HG03565 (cell line): ENCODE measurements around the gene INTS7.

Source experiments
- ATAC-seq: cut with Tn5 transposase; IDR thresholded peaks from one replicate; pipeline ENCODE4 v1.9.1; 2021; ENCODE audit warnings: mild to moderate bottlenecking, moderate library complexity; ENCODE audit not compliant: unreplicated experiment

The INTS7 gene

DNA sequence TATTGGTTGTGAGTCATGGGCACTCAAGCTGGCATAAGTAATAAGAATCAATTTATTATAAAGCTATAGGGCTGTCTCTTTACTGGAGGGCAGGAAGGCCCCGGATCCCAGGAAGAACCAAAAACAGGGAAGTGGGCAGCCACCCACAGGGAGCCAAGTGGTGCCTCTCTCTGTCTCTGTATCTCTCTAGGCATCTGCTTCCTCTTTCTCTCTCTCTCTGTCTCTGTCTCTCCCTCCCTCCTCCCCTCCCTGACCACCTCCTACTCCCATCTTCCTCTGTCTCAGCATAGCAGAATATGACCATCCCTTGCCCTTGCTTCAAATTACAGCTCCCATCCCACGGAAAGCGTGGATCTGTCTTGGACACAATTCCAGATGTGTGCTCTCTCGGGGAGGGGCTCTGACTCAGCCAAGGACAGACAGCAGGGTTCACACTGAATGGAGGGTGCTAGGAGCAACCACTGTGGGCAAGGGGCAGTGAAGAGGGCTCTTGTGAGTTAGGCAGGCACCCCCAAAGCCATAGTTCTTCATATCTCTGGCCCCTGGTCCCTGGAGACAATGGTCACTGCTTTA is 124.4 kb downstream of the INTS7 start:
- no peak for ATAC-seq

DNA sequence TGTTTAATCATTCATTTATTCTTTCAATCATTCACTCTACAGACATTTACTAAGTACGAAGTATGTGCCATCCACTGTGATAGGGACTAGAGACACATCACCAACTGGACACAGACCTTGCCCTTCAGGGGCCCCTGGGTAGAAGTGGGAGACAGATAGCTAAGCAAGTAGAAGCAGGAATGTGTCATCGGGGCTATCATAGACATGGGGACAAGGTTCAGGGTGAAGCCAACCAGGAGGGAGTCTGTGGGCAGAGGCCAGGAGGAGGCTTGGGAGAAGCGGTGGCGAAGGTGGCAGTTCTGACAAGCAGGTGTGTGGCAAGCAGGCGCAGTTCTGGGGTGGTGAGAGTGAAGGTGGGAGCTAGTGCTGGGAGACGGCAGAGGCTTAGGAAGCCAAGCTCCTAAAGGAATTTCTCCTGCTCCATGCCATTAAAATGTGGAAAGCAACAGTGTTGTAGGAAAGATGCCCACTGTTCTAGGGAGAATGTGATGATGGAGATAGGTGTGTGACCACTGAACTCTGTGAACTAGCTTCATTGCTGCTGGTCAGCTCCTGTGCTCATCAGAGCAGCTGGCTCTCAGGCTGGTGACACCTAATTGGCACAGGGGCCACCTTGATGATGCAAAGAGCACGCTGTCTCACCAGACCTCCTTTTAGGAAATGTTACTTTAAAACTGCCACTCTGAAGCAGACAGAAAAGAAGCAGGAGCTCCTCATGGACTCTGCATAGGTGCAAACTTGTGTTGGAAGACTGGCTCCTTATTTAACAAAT is 125.1 kb downstream of the INTS7 start:
- ATAC-seq: no peak

DNA sequence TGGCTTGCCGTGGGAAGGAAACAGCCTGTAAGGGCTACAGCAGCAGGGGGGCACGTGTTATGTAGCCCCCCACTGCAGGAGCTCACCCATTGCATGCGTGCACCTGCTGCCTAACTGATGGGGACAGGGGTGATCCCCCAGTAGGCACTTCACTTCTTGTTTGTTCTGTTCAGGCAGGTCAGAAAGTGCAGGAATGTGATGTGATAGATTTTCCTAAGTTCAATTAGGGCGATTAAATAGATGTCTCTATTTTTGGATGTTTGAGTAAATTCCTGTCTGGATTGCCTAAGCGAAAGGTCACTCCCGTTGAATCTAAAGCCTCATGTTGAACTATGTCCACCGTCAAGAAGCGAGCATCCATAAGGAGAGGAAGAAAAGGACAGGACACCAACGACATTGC is 126.0 kb downstream of the INTS7 start:
- no peak for ATAC-seq

DNA sequence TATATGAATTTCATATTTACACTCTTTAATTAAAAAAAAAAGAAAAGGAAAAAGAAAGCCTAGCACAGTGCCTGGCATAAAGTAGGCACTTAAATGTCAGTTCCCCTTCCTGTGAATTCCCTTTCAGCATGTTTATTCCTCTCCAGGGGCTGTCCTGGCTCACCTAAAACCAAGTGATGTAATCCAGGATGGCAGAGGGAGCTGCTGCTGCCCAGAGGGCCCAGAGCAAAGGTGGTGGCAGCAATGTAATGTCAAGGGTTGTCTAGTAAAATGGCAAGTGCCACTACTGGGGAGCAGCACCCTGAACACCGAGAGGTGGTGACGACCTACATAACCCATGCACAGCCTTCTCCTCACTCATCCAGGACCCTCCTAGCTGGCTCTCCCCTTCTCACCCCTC is 126.4 kb downstream of the INTS7 start:
- no peak for ATAC-seq

DNA sequence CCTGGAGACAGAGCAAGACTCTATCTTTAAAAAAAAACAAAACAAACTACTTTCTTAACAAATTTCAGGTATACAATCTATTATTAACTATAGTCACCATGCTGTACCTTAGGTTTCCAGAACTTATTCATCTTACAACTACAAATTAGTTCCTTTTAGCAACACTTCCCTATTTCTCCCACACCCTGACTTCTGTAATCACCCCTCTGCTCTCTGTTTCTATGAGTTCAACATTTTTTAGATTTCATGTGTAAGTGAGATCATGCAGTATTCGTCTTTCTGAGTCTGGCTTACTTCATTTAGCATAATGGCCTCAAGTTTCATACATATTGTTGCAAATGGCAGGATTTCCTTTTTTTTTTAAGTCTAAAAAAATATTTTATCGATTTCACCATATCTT is 126.9 kb downstream of the INTS7 start:
- peak; percentile 68 for ATAC-seq

DNA sequence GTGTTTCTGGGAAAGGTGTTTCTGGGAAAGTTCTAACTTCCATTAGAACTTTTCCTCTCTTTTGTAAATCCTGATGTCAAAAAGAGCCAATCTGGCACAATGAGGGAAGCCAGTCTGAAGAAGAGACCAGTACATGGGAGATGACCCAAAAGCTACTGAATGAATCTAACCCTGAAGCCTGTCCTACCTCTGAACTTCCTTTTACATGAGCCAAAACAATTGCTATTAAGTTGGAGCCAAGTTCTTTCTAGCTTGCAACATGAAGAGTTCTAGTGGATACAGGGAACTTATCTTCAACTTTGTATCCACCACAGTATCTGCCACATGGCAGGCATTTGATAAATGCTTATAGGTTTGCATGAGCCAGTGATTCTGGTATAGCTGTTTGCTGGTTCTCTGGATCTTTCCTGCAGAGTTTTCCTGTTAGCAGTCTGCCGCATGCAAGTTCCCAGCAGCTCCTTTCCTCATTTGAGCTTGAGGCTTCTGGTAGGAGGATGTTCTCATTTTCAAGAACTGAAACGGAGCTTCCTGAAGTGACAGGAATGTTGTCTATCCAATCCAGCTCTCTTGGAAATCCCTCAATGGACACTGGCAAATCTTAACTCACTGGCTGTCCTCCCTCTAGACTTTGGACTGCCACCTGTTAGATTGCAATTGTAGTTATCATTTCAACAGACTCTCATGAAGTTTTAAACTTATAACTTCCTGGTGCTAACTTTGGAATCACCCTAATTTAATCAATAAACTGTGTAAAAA is 131.7 kb downstream of the INTS7 start:
- no peak for ATAC-seq

DNA sequence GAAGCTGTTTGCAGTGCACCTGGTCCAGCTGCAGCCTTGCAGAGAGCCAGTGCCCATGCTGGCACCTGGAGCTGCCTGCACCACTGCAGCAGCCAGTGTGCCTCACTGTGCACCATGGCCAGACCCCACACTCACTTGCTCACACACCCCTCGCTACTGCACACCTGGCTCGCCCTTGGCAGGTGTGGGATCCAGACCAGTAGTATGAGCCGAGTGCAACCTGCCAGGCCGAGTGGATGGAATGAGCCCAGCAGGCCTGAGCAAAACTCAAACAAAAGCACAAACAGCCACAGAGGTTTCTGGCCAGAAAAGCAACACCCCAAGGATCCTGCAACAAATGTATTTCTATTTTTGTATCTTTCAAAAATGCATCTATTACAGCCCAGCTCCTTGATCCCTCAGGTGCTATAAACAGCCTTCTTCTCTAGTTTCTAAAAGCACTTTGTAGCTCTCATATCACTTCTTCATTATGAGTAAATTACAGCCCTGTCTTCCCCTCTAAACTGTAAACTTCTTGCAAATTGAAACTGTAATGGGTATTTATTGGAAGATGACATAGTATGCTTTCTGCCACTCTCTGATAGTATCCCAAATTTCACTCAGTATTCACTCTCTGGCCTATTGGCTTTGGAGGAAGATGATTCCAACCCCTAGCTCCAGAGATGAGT is 132.6 kb downstream of the INTS7 start:
- ATAC-seq: no peak

DNA sequence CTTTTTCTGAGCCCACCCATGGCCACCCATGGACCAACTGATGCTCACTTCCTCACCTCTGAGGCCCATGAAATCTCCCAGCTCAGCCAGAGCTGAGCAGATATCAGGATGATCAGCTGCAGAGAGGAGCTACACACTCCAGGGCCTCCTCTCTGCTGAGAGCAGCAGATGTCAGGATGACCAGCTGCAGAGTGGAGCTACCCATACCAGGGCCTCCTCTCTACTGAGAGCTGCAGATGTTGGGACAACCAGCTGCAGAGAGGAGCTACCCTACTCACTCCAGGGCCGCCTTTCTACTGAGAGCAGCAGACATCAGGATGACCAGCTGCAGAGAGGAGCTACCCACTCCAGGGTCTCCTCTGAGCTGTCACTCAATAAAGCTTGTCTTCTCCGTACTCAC is 133.4 kb downstream of the INTS7 start:
- ATAC-seq: no peak

DNA sequence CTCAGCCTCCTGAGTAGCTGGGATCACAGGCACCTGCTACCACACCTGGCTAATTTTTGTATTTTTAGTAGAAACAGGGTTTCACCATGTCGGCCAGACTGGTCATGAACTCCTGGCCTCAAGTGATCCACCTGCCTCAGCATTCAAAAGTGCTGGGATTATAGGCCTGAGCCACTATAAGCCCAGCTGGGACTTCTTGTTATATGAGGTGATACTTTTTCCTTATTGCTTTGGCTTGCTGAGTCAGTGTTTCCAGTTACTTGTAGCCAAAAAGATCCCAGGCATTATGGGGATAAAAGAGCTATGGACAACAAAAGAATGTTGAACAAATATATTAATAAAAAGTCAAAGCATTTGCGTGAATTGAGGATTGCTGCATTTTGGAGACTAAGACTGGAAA is 134.9 kb downstream of the INTS7 start:
- no peak for ATAC-seq

DNA sequence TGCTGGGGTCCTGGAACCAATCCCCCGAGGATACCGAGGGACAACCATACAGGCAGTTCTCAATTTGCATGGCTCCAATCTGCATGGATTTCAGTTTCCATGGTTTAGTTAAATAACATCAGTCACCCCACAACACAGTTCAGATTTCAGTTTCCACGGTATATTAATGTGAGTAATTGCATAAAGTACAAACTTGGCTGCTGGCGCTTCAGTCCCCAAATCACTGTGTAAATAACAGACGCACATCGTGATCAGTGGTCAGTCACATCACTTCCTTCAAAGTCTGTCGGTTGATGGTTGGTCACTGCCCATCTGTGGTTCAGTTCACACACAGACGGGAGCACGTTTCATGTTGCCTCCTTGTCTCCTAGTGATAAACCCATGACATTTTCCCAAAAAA is 138.4 kb downstream of the INTS7 start:
- ATAC-seq: no peak

DNA sequence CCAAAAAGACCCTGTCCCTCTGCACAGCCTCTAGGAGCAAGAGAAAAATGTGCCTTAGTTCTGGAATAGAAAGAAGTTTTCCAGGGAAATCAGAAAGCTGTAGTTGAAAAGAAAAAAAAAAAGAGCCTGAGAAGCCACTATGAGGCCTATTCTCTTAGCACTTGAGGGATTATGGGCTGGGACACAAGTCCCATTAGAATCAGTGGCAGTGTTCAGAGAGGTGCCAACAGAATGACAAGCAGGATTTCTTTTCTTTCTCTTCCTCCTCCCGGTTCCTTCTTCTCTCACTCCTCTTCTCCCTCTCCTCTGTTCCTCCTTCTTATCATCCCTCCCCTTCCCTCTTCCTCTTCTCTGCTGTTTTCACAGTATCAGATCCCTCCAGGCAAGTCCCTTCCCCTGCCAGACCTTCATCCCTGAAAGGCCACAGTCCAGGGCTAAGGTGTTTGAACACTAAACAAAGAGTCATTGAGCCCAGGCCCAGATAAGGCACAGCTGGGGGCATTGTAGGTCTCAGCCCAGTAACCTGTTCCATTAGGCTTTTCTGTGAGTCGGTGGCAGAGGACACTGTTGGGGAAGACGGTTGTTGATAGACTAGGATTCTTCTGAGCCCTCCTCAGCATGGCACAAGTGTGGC is 140.1 kb downstream of the INTS7 start:
- no peak for ATAC-seq

DNA sequence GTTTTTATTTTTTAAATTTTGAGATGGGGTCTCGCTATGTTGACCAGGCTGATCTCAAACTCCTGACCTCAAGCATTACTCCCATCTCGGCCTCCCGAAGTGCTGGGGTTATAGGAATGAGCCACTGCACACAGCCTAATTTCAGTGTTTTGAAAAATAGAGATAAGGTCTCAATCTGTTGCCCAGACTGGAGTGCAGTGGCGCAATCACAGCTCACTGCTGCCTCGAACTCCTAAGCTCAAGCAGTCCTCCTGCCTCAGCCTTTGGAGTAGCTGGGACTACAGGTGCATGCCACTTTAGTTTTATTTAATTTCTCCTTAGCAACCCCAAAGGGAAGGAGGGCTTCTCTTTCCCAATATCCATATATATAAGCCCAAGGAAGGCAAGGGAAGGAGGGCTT is 141.0 kb downstream of the INTS7 start:
- no peak for ATAC-seq

DNA sequence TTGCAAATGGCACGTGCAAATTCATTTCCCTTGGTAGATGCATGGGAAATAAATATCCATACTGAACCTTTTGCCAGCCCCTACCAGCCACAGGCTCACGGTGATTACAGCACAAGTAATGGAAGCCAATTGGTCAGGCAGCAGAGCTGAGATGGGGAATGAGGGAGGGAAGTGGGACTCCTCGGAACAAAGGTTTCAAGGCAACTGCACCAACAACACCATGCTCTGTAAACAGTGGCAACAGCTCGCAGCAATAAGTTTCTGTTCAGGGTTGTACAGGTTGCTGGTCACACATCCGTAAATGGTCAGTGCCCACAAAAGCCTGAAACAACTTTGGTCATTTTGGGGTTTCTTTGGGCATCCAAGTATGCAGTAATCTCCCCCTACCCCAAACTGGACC is 142.1 kb downstream of the INTS7 start:
- no peak for ATAC-seq

DNA sequence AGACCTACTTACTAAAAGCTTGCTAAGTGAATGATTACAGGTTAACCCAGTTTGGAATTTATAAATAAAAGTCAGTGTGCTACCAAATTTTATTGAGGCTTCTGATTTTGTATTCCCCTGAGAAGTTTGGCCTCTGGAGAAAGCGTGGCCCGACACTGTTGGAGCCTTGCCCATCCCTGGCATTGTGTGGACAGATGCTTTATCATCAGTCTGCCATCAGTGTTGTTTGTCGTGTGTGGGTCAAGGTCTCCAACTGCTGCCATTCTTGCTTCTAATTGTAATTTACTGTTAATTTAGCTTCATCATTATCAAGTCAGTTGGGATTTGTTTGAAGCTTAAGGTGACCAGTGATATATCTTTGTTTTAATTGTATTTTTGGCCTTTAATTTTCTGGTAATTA is 142.8 kb downstream of the INTS7 start:
- ATAC-seq: no peak

DNA sequence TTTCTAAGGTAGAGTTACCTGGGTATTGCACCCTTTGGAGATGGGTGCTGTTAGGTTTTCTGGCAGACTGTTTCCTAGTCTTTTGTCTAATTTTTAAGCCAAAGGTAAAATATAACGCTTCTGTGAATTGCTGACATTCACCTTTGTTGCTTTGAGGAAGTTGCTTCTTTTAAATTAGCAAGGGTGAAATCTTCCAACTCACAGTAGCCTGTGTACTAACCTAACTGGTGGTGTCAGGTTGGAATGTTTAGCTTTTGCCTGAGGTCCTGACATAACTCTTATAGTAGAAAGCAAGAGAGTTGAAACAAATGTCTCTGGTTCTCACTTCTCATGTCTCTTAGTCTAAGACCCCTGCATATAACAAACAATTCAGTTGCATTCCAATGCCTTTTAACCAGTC is 143.6 kb downstream of the INTS7 start:
- ATAC-seq: no peak
